ENCODE results near the gene PAPPA.

GRCh38 chr9:116403171-116403570, 249.6 kb downstream of the PAPPA start:
- TF ChIP-seq CTCF (IDR thresholded peaks at IDR 0.05) (no peak), POLR2A (IDR thresholded peaks at IDR 0.05) (no peak)
